ENCODE measurements around the gene PDE6C.
"Not testable (repeated sequence)": the region's sequence is repeated elsewhere in the genome, so short reads cannot be mapped to it uniquely, and the experiment has no call there.

PDE6C gene

DNA sequence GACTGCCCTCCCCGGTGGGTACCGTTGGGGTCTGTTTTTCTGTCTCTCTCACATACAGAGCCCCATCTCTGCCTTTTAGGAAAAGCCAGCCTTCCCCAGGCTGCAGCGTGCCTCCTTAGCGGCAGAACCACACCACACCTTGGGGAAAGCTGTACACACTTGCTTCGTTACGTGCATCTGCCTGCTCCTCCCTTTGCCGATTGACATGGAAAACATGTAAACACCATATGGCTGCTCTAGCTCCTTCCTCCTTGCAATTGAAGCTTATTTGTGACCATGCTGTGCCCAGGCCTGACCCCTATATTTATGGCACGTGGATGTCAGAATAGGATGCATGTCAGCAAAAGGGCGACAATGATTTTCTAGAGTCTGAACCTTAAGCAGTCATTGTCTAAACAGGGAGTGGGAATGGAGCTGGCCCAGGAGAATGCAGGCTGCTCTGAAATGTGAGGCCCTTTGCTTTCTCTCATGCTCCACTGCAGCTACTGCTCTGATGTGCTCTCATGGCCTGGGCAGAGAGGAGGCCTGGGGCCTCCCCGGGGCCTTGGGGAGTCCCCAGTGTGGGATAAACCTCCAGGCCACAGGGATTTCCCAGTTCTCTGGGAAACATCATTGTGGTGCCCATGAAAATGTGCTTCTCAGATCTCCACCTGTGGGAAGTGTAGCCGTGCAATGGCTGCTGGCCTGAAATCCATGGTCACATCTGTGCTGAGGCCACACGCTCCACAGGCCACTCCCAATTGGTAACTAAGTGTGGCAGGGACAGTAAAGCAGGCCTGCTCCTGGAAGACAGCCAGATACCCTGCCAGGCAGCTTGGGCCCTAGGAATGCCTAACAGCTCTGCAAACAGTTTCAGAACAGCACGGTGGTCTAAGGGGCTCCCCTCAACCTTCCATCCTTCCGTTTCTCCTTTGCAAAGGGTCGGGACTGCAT lies 18.6 kb downstream of the PDE6C start:
- no peak for DNase-seq (ENCODE audit: low read depth in 2 of 2)

DNA sequence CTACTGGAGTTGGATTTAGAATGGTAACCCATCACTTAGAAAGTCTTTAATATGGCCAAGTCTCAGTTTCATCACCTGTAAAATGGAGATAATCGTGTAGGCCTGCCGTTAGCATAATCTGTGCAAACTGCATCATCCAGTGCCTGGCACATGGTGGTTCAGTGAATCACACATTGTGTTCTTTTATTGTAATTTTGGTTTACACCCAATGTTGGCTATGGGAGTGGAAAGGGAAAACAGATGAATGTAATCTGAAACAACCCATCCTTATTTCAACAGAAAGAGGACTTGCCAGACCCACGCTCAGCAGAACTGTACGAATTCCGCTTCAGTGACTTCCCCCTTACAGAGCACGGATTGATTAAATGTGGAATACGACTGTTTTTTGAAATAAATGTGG lies 27.5 kb downstream of the PDE6C start:
- DNase-seq (ENCODE audit: low read depth in 2 of 2): no peak

DNA sequence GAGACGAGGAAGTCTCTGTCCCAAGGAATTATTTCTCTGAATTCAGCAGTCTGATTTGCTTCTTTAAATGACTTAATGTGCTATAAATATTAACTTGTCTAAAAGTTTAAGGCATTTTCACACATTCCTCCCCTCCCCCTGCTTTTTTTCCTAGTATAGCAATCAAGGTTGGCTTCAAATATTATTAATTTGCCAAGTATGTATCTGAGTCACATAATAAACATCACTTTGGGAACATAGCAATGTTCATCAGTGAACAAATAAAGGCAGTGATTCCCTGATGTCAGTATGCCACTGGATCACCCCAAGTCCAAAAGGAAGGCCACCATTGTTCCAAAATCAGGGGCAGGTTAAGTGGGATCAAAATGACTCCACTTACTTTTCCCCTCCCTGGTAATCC lies 40.5 kb downstream of the PDE6C start:
- DNase-seq (ENCODE audit: low read depth in 2 of 2): no peak

GRCh38 chr10:93654201-93654600 lies 41.9 kb downstream of the PDE6C start:
- no peak for DNase-seq (ENCODE audit: low read depth in 2 of 2)

DNA sequence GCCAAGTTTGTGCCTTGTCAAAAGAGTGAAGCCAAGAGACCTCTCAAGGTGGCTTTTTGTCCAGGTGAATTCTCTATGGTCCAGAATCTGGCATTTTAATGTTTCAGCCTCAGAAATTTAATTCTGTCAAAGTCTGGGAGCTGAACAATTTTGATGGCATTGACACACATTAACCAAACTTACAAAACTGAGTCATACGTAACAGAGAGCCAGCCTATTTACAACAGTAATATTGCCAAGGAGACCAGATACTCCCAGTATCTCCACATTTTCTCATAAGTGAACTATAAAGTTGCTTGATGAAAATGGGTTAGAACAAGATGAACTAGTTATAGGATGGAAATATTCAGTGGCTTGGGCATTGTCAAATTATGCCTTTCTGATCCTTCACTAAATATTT lies 43.8 kb downstream of the PDE6C start:
- DNase-seq (ENCODE audit: low read depth in 2 of 2): no peak

- DNase-seq (ENCODE audit: low read depth in 2 of 2): no peak
These were observed 45.4 kb downstream of the PDE6C start for GRCh38 chr10:93657757-93658156.

GRCh38 chr10:93666030-93666429 lies 53.7 kb downstream of the PDE6C start:
- DNase-seq (ENCODE audit: low read depth in 2 of 2): no peak

DNA sequence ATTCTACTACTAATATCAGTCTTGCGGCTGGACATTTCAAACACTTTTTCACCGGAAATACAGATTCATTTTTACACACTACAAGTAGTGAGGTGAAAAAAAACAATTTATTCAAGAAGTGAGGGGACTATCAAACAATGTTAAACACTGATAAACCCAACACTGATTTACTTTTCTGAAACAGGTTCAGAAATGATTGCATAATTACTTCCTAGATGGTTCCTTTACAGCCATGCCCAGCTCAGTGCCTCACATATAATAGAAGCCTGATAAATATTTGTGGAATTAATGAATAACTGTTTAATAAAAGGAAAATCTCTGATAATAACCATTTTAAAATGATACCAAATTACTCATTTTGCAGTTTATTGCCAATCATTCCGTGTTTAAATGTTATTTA lies 55.5 kb downstream of the PDE6C start:
- no peak for DNase-seq (ENCODE audit: low read depth in 2 of 2)

DNA sequence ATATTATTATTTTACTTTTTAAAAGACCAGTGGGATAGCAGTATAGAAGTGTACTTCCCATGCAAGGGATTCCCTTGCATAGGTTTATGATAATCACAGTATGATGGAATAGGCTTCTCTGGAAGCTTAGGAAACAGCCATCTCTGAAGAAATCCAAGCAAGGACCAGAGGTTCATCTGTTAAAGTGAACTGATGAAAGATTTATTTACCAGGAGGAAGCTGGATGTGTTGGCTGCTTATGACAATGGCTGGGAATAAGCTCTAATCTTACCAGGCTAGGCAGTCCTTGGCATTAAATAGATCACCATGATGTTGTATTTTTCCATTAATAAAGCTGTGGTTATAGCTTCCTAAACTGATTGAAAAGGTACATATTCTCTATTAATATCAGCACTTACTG lies 58.0 kb downstream of the PDE6C start:
- no peak for DNase-seq (ENCODE audit: low read depth in 2 of 2)

GRCh38 chr10:93671042-93671441 lies 58.7 kb downstream of the PDE6C start:
- no peak for DNase-seq (ENCODE audit: low read depth in 2 of 2)

GRCh38 chr10:93672022-93672678 lies 59.8 kb downstream of the PDE6C start:
- no peak for DNase-seq (ENCODE audit: low read depth in 2 of 2)

DNA sequence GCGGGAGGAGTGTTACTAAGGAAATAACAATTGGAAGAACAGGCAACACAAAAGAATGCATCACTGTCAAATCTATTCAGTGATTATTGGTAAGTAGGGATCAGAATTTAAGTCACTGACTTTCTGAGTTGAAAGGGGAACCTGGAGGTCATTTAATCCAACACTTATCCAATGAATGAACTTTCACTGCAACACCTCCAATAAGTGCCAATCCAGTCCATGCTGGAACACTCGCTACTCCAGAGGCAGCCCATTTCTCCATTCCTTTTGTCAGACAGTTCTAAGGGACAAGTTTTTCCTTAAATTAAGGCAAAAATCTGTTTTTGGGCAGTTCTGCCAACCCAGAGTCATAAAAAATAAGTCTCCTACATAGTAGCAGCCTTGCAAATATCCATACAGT lies 60.6 kb downstream of the PDE6C start:
- DNase-seq (ENCODE audit: low read depth in 2 of 2): no peak

DNA sequence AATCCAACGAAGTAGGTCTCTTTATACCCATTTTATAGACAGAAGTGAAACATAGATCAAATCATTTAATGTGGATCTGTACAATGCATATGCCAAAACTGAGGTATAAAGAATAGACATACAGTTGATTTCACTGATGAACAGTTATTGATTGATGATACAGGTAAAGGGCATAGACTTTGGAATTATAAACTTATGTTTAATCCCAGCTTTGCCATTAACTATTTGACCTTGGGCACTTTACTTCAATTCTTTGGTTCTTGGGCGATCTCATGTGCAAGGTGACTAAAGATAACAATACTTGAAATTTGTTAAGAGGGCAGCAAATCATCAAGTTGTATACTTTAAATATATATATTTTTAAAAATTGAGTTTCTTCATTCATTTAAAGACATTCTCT lies 61.5 kb downstream of the PDE6C start:
- DNase-seq (ENCODE audit: low read depth in 2 of 2): no peak

GRCh38 chr10:93678386-93678785 lies 66.0 kb downstream of the PDE6C start:
- no peak for DNase-seq (ENCODE audit: low read depth in 2 of 2)

DNA sequence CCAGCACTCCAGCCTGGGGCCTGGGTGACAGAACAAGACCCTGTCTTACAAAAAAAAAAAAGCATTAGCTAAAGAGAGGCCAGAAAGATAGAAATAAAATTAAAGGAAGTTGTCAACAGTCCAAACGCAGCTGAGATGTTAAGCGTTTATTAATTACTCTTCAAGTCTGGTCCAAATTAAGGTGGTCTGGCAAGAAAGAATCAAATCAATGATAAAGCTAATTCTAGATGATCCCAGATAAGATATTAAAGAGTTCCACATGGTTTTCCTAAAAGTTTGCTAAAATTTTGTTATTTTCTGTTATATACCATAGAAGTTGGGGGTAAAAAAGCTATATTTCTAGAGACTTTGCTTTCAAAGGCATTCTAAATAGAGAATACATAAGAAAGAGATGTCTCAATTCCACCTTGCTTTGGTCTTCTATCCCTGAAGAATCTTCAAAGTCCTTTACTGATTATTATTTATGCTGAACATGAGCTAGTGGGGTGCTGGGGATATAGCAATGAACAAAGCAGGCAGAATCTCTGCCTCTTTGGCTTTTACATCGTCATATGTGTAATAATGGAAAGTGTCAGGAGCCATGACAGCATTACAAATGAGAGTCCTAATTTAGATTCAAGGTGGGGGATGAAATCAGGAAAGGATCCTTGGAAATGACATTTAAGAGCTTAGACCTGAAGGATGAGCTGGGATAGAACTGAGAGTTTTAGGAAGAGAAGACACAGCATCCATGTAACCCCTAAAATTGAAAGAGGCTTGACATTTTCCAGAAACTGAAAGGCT lies 66.7 kb downstream of the PDE6C start:
- DNase-seq (ENCODE audit: low read depth in 2 of 2): no peak

DNA sequence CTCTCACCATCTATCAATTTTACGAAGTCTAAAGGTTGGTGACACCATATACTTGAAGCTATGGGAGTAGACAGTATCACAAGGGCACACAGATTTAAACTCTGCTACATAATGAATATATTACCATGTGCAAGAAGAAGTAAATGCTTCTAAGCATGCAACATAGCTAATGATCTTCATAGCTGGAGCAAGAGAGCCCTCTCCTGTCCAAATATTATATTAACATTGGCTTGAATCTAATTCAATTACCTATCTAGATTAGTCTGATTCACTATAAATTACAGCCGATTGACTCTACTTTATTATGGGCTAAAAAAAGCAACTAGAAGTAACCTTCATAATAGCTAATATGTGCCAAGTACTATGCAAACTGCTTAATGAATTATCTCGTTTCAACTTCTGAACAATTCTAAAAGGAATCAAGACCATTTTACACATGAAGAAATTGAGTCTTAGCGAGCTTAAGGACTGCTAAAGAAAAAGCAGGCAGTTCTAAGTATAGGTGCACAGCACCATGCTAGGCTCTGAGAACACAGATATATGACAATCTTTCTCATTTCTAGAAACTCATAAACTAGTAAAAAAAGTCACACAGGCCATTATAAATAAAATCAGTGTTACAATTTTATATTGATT lies 68.2 kb downstream of the PDE6C start:
- no peak for DNase-seq (ENCODE audit: low read depth in 2 of 2)

- DNase-seq (ENCODE audit: low read depth in 2 of 2): no peak
These were observed 75.4 kb downstream of the PDE6C start for GRCh38 chr10:93687737-93688136.

- no peak for DNase-seq (ENCODE audit: low read depth in 2 of 2)
These were observed 83.4 kb downstream of the PDE6C start for GRCh38 chr10:93695740-93696139.

GRCh38 chr10:93696582-93696981 lies 84.2 kb downstream of the PDE6C start:
- not testable (repeated sequence) for DNase-seq (ENCODE audit: low read depth in 2 of 2)

DNA sequence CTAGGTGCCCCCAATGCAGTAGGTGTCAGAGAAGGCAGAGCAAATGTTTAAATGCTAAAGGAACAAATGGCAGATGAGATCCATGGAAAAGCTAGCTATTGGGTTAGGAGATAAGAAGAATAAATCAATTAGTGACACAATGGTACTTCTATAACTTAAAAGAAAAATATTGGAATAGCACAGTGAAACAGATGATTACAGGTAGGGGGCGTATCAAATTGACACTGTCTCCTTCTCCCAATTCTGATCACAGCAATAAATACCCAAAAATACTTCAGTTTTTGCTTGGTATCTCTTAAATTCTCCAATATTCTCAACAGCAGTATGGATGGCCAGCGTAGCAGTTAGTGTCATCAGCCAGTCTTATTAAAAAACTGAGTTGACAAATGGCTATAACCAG lies 84.9 kb downstream of the PDE6C start:
- DNase-seq (ENCODE audit: low read depth in 2 of 2): no peak

GRCh38 chr10:93701866-93702209 lies 89.5 kb downstream of the PDE6C start:
- DNase-seq (ENCODE audit: low read depth in 2 of 2): no peak
